Cardiac muscle cell (in vitro differentiated cells and primary cell): ENCODE results near the gene NAA38. TPM values are rescaled to one million over a fixed set of nuclear protein-coding genes. Genes with fewer than 3 reads are reported as not detected.

ENCODE experiments used
- polyA plus RNA-seq: library from polyadenylated mRNA; unstranded; fragments of >200 nt; fragmentation: Nextera tagmentation; extraction: Ambion mirVana; gene quantifications from 2 replicates; pipeline ENCODE4 v1.2.1, GENCODE V29; 2016
- total RNA-seq: library from RNA; depleted of rRNA; stranded (reverse); fragments of >200 nt; gene quantifications from 2 replicates; pipeline ENCODE4 v1.2.3, GENCODE V29; 2016

The NAA38 gene
- total and polyA plus RNA-seq, 2 experiments from 2014 or later: 107 to 168 TPM

Other genes with a start within 250 kb of the NAA38 start
- 65.0 and 69.2 TPM in 2 replicates for gene FXR2, start 242.7 kb downstream of the NAA38 start, total RNA-seq
- gene FXR2, start 242.7 kb downstream of the NAA38 start, polyA plus RNA-seq: 60.5 and 65.5 TPM in 2 replicates
- gene SAT2, start 229.7 kb downstream of the NAA38 start, total RNA-seq: 130 and 143 TPM in 2 replicates
- 142 and 148 TPM in 2 replicates for gene SAT2, start 229.7 kb downstream of the NAA38 start, polyA plus RNA-seq
- gene SHBG, start 227.4 kb downstream of the NAA38 start, total RNA-seq: 2.2 and 2.8 TPM in 2 replicates
- gene SHBG, start 227.4 kb downstream of the NAA38 start, polyA plus RNA-seq: 3.9 and 5.6 TPM in 2 replicates
- 26.2 and 34.6 TPM in 2 replicates for gene ATP1B2, start 206.6 kb downstream of the NAA38 start, total RNA-seq
- 157 TPM in 2 replicates for gene ATP1B2, start 206.6 kb downstream of the NAA38 start, polyA plus RNA-seq
- 28.9 and 30.9 TPM in 2 replicates for gene TP53, start 170.1 kb downstream of the NAA38 start, total RNA-seq
- gene TP53, start 170.1 kb downstream of the NAA38 start, polyA plus RNA-seq: 19.4 and 25.4 TPM in 2 replicates
- 11.5 and 12.0 TPM in 2 replicates for gene WRAP53, start 169.1 kb downstream of the NAA38 start, total RNA-seq
- gene WRAP53, start 169.1 kb downstream of the NAA38 start, polyA plus RNA-seq: 17.2 and 23.0 TPM in 2 replicates
- 60.2 and 70.3 TPM in 2 replicates for gene EFNB3, start 152.4 kb downstream of the NAA38 start, total RNA-seq
- 72.0 and 86.9 TPM in 2 replicates for gene EFNB3, start 152.4 kb downstream of the NAA38 start, polyA plus RNA-seq
- 0.88 and 3.0 TPM in 2 replicates for gene DNAH2, start 139.8 kb downstream of the NAA38 start, total RNA-seq
- 0.42 and 0.77 TPM in 2 replicates for gene DNAH2, start 139.8 kb downstream of the NAA38 start, polyA plus RNA-seq
- 11.1 and 20.8 TPM in 2 replicates for gene KDM6B, start 23.3 kb downstream of the NAA38 start, total RNA-seq
- 9.0 and 9.7 TPM in 2 replicates for gene KDM6B, start 23.3 kb downstream of the NAA38 start, polyA plus RNA-seq
- gene TMEM88, start 2.5 kb downstream of the NAA38 start, total RNA-seq: 27.4 and 51.2 TPM in 2 replicates
- gene TMEM88, start 2.5 kb downstream of the NAA38 start, polyA plus RNA-seq: 31.3 and 66.1 TPM in 2 replicates
- gene CYB5D1, start 444 bp upstream of the NAA38 start, total RNA-seq: 14.0 and 14.3 TPM in 2 replicates
- 10.7 and 13.7 TPM in 2 replicates for gene CYB5D1, start 444 bp upstream of the NAA38 start, polyA plus RNA-seq
- gene CHD3, start 31.2 kb upstream of the NAA38 start, total RNA-seq: 40.2 and 64.7 TPM in 2 replicates
- gene CHD3, start 31.2 kb upstream of the NAA38 start, polyA plus RNA-seq: 15.9 and 19.7 TPM in 2 replicates
- 20.3 and 26.1 TPM in 2 replicates for gene RNF227, start 58.7 kb upstream of the NAA38 start, total RNA-seq
- 5.2 and 5.8 TPM in 2 replicates for gene RNF227, start 58.7 kb upstream of the NAA38 start, polyA plus RNA-seq
- gene KCNAB3, start 72.3 kb upstream of the NAA38 start, total RNA-seq: 1.8 and 3.3 TPM in 2 replicates
- 1.3 and 1.4 TPM in 2 replicates for gene KCNAB3, start 72.3 kb upstream of the NAA38 start, polyA plus RNA-seq
- gene TRAPPC1, start 74.4 kb upstream of the NAA38 start, total RNA-seq: 92.0 and 110 TPM in 2 replicates
- gene TRAPPC1, start 74.4 kb upstream of the NAA38 start, polyA plus RNA-seq: 340 and 386 TPM in 2 replicates
- 19.6 and 42.6 TPM in 2 replicates for gene CNTROB, start 74.6 kb upstream of the NAA38 start, total RNA-seq
- gene CNTROB, start 74.6 kb upstream of the NAA38 start, polyA plus RNA-seq: 23.1 and 44.0 TPM in 2 replicates
- gene GUCY2D, start 145.1 kb upstream of the NAA38 start, total RNA-seq: 1.1 TPM in 1 of 2 replicates, not detected in the other
- 0.54 and 3.7 TPM in 2 replicates for gene GUCY2D, start 145.1 kb upstream of the NAA38 start, polyA plus RNA-seq
- 0.18 and 0.33 TPM in 2 replicates for gene ALOX15B, start 181.5 kb upstream of the NAA38 start, total RNA-seq
- 0.12 TPM in 1 of 2 replicates, not detected in the other for gene ALOX15B, start 181.5 kb upstream of the NAA38 start, polyA plus RNA-seq
- gene ALOX12B, start 230.2 kb upstream of the NAA38 start, total RNA-seq: 0.42 and 1.6 TPM in 2 replicates
- 2.1 and 2.3 TPM in 2 replicates for gene ALOX12B, start 230.2 kb upstream of the NAA38 start, polyA plus RNA-seq